Measurements from ENCODE around the gene ARID1B. TPM values are rescaled to one million over a fixed set of nuclear protein-coding genes. Genes with fewer than 3 reads are reported as not detected.

ARID1B gene
- total and polyA plus RNA-seq, 9 of the 15 experiments (the other 6 are each of a cell fraction or from before 2014, with no cell fraction given), result 12.5 to 50.5 (median 25.8) TPM

GRCh38 chr6:157055863-157056262 is 278.7 kb downstream of the ARID1B start:
- H3K36me3 ChIP-seq (ENCODE audit: control insufficient read depth, insufficient read depth, low read length), result no peaks in the 10 kb centered on the region; the same call in 2 of the 3 replicates
- ChIA-PET POLR2A (interaction anchor here (0.9 to 1.2 kb wide), 3 partner anchors 14 to 26 kb away, joined by 4 to 6 read pairs (median 4); no protein-coding TSS in a partner anchor), CTCF (ENCODE audit: low intra/inter-chr PET ratio) (no interaction called here)
- WGBS (ENCODE audit: insufficient coverage, low coverage, missing lambda C conversion rate), result 83% methylated on average over 3 of the region's 3 CpGs
- H3K9ac ChIP-seq (ENCODE audit: insufficient read depth in 1 of 2, low read depth in 2 of 2, low read length in 2 of 2), result no peak overlapping the region
- TF ChIP-seq ZNF12 (CRISPR knock-in tag; IDR thresholded peaks at IDR 0.05) (no peak), ELF1 (tag; IDR thresholded peaks at IDR 0.05) (no peak), ZNF134 (CRISPR knock-in tag; conservative IDR thresholded peaks at IDR 0.05) (peak; percentile 87), ZNF436 (CRISPR knock-in tag; IDR thresholded peaks at IDR 0.05) (no peak)
- H2AFZ ChIP-seq (ENCODE audit: low read depth, low read length), result no peak overlapping the region
- H3K9me1 ChIP-seq (ENCODE audit: control insufficient read depth, insufficient read depth, low read length), result no peaks in the 10 kb centered on the region
- H3K4me2 ChIP-seq (ENCODE audit: insufficient read depth, low read length), result no peak overlapping the region
- peak; percentile 17 for ATAC-seq
- FAIRE-seq, result no peak
- no peaks in the 10 kb centered on the region for H3K9me3 ChIP-seq (replicated peaks; ENCODE audit: control insufficient read depth, insufficient read depth, low read depth, low read length)
- BruUV-seq (replicated peaks), result no TSS peak
- no peaks in the 10 kb centered on the region; a peak in 2 of 5 replicates for H3K4me1 ChIP-seq (replicated peaks in 1 of 2; ENCODE audit: control insufficient read depth in 2 of 2, insufficient read depth in 2 of 2, low read length in 2 of 2)
- no peak overlapping the region for H3K27ac ChIP-seq (ENCODE audit: extremely low read depth, low read depth, low read length)
- no peaks in the 10 kb centered on the region for H3K27me3 ChIP-seq (ENCODE audit: control insufficient read depth in 2 of 2, insufficient read depth in 2 of 2, low read length in 2 of 2)
- H4K20me1 ChIP-seq (replicated peaks; ENCODE audit: control insufficient read depth, insufficient read depth, low read length), result no peaks in the 10 kb centered on the region
- DNase-seq (ENCODE audit: extremely low read depth in 1 of 4, low spot score in 3 of 4), result no peak
- H3K79me2 ChIP-seq (ENCODE audit: control insufficient read depth, insufficient read depth, low read length), result 0 out of 3 replicates have a peak, but pooled peaks cover 3% of the 10 kb centered on the region
- in situ Hi-C loops (cut with MboI) (no loop called here), intact Hi-C loops (cut with micrococcal nuclease) (no loop called here)
- no peak overlapping the region for H3K4me3 ChIP-seq

GRCh38 chr6:157056275-157056674 is 279.1 kb downstream of the ARID1B start:
- Histone ChIP-seq H2AFZ (ENCODE audit: low read depth, low read length) (no peak overlapping the region), H4K20me1 (replicated peaks; ENCODE audit: control insufficient read depth, insufficient read depth, low read length) (no peaks in the 10 kb centered on the region), H3K27ac (ENCODE audit: extremely low read depth, low read depth, low read length) (no peak overlapping the region), H3K9ac (ENCODE audit: insufficient read depth in 1 of 2, low read depth in 2 of 2, low read length in 2 of 2) (no peak overlapping the region), H3K36me3 (ENCODE audit: control insufficient read depth, insufficient read depth, low read length) (no peaks in the 10 kb centered on the region; the same call in 2 of the 3 replicates), H3K4me1 (replicated peaks in 1 of 2; ENCODE audit: control insufficient read depth in 2 of 2, insufficient read depth in 2 of 2, low read length in 2 of 2) (peaks cover 0 to 2% of the 10 kb centered on the region in 2 experiments; a peak in 3 of 5 replicates), H3K9me3 (replicated peaks; ENCODE audit: control insufficient read depth, insufficient read depth, low read depth, low read length) (no peaks in the 10 kb centered on the region), H3K4me3 (no peak overlapping the region), H3K79me2 (ENCODE audit: control insufficient read depth, insufficient read depth, low read length) (0 out of 3 replicates have a peak, but pooled peaks cover 3% of the 10 kb centered on the region), H3K27me3 (ENCODE audit: control insufficient read depth in 2 of 2, insufficient read depth in 2 of 2, low read length in 2 of 2) (no peaks in the 10 kb centered on the region), H3K4me2 (ENCODE audit: insufficient read depth, low read length) (no peak overlapping the region), H3K9me1 (ENCODE audit: control insufficient read depth, insufficient read depth, low read length) (no peaks in the 10 kb centered on the region)
- no peak for DNase-seq (ENCODE audit: extremely low read depth in 1 of 4, low spot score in 3 of 4)
- in situ Hi-C loops (cut with MboI) (no loop called here), intact Hi-C loops (cut with micrococcal nuclease) (no loop called here)
- peak; percentile 60 for ATAC-seq
- FAIRE-seq, result peak; percentile 62
- CTCF ChIA-PET (ENCODE audit: low intra/inter-chr PET ratio), result no interaction called here
- 11% methylated on average over 1 of the region's 1 CpG for WGBS (ENCODE audit: insufficient coverage, low coverage, missing lambda C conversion rate)
- no TSS peak for BruUV-seq (replicated peaks)
- POLR2A ChIA-PET, result interaction anchor here (1.2 kb wide), 1 partner anchor 25 kb away, joined by 6 read pairs; no protein-coding TSS in a partner anchor
- TF ChIP-seq ZNF395 (CRISPR knock-in tag; IDR thresholded peaks at IDR 0.05) (no peak), ZNF76 (CRISPR knock-in tag; IDR thresholded peaks at IDR 0.05; ENCODE audit: borderline replicate concordance) (no peak), PBX2 (CRISPR knock-in tag; IDR thresholded peaks at IDR 0.05; ENCODE audit: low read depth) (no peak), PBX2 (tag; conservative IDR thresholded peaks at IDR 0.05; ENCODE audit: low read depth) (peak; percentile 87), SOX6 (IDR thresholded peaks at IDR 0.05) (peak; percentile 33; the same call in 1 of the 2 replicates), PKNOX1 (IDR thresholded peaks at IDR 0.05) (peak; percentile 66)
